Stimulated activated CD8-positive, alpha-beta memory T cell treated with anti-CD3 and anti-CD28 coated beads, Interleukin-7, amount 100 ng/mL, for 1 hour (primary cell): ENCODE measurements around the gene FOXO6.

Source experiments
- DNase-seq, 2 donors: peaks; one replicate each; pipeline ENCODE4 v3.0.0-alpha.2; 2020; ENCODE audit warnings: low read depth in 2 of 2

Gene FOXO6

DNA sequence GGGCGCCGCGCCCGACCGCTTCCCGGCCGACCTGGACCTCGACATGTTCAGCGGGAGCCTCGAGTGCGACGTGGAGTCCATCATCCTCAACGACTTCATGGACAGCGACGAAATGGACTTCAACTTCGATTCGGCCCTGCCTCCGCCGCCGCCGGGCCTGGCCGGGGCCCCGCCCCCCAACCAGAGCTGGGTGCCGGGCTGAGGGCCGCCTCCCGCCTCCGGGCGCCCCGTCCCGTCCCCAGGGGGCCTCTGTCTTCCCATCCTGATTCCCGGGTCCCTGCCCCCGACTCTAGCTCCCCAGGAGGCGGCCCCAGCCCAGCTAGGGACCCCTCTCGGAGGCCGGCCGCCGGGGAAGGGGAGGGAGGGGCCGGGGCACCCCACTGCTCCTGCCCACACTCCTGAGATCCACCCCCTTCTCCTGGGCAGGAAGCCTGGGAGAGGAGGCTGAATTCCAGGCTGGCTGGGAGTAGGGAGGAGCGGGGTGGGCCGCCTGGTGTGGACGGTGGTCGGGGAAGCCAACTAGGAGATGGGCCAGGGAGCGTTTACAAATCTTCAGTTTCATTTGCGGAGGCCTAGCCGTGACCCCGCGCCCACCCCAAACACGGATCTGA, 21.4 kb downstream of the FOXO6 start:
- DNase-seq, result no peak

DNA sequence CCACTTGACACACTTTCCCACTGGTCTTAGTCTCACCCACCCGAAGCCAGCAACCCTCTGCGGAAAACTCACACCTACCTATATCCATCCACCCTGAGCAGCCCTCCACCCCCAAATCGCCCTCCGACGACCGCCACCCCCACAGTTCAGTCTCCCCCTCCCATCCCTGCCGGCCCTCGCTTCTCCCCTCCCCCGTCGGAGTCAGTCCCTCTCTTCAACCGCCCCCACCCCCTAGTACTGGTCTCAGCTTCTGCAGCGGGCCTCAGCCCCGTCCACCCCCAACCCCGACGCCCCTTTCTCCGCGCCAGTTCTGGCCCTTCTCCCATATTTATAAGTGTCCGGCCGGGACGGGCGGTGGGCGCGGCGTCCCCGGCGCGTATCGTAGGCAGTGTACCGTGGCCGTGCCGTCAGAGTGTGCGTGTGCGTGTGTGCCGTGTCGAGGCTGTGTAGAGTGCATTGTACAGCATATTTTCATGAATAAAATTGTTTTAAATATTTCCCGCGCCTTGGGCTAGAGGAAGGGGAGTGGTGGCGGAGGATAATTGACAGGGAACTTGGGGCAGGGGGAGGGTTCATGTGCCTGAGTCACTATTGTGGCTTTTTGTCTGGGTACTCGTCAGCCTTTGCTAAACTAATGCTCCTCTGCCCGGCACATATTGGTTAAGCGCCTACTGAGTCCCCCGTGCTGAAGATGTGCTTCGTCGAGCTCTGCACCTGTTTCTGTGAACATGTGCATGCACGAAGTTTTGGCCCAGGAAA, 22.0 kb downstream of the FOXO6 start:
- no peak for DNase-seq

DNA sequence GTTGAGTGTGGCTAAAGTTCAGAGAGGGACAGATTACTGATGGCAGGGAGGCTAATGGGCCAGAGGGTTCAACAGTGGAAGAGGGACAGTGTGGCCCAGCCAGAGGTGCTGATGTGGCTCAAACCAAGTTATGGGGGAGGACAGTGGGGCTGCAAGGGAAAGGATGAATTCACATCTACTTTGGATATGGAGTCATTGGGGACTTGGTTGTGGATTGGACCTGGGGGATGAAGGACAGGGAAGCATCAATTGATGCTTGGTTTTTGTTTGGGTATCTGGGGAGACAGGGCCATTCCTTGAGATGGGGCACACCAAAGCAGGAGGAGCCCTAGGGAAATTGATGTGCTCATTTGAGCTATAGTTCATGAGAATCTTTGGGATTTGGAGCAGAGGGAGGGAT, 23.3 kb downstream of the FOXO6 start:
- DNase-seq, result no peak

DNA sequence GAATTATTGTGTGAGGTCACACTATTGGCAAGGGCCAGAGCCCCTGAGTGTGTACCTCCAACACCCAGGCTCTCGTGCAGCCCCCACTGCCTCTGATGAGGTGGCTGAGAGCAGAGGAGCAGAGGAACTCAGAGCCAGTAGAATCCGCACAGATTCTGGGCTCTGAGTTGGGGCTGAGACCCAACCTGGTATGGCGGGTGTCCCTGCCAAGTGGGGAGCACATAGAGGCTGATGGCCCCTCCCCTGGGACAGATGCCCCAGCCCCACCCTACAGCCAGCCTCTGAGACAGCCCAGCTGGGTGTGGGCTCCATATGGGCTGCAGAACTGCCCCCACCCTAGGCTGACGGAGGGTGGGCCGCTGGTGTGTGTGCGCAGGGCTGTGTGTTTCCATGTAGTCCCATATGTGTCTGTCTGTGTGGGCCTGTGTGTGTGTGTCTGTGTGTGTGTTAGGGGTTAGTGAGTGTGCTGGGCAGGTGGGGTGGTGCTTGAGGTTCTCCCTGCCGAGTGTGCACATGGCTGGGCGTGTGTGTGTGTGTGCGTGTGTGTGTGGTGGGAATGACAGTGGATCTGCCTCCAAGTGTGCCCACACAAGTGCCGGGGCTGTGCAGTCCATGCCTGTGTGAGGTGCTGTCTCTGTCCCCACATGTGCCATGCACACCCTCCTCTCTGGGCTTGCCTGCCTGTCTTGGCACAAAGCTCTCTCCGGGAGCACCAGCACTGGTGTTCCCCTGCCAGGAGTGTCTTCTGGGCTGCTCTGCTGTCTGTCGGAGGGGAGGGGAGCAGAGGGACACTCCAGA, 24.4 kb downstream of the FOXO6 start:
- no peak for DNase-seq

DNA sequence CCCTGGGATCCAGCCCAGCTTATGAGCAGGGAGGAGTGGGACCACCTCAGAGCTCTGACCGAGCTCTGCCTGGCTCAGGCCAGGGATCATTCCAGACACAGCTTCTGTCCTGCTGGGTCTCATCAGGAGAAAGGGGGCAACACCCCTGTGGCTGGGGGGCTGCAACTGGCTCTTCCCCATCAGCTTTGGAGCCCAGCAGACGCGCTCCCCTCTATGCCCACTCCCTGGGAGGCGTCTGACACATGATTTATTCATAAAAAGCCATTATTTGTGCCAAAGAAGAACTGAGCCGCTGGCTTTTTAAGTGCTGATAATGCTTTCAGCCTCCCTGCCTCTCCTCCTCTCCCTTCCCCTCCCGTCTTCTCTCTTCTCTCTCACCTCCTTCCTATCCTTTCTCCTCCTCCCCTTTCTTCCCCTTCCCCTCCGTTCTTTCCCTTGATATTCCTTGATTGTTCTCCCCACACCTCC, 25.0 kb downstream of the FOXO6 start:
- DNase-seq, result no peak

DNA sequence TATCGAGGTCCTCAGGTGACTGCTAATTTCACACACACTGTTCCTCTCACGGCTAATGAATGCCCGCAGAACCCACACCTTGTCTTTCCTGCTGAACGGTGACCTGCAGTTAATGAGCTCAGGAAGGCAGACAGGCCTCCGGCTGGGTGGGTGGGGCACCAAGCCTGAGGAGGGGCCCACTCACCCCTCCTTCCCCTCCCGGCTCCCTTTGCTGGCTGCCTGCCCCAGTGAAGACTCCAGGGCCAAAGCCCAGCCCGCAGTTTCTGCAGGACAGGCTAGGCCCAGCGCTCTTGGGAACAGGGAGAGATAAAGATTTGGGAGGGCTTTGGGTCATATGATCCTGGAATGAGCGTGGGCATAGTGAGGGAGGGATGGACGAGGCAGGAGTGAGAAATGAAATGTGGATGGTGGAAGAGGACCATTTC, 26.4 kb downstream of the FOXO6 start:
- DNase-seq, result no peak

DNA sequence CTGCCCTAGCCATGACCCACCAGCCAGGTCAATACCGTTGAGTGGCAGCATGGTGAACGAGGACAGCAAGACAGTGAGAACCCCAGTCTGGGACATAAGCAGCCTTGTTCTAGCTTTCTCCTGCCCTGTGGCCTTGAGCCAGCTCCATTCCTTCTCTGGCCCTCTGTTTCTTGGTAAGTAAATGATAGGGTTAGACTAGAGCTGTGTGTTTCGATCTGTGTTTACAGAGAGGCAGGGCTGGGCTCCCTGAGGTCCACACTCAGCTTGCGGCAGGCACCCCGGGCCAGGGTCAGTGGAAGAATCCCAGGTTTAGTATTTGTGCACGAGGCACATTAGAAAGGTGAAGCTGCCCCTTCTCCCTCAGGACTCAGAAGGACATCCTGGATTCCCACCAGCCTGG, 27.3 kb downstream of the FOXO6 start:
- no peak for DNase-seq

DNA sequence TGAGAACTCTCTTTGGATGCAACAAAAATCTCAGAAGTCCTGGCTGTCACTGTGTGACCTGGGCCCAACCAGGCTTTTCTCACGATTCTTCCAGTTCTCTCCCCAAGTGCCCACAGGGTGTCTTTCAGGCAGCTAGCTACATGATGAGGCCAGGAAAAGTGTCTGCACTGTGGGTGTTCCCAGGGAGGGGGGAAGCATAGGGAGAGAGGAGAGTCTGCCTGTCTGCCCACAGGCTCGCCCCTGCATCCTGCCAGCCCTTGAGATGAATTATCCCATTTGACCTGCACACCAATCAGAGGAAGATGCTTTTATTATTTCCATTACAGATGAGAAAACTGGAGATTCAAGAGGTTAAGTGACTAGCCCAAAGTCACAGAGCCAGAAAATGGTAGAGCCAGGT, 27.8 kb downstream of the FOXO6 start:
- DNase-seq, result no peak

DNA sequence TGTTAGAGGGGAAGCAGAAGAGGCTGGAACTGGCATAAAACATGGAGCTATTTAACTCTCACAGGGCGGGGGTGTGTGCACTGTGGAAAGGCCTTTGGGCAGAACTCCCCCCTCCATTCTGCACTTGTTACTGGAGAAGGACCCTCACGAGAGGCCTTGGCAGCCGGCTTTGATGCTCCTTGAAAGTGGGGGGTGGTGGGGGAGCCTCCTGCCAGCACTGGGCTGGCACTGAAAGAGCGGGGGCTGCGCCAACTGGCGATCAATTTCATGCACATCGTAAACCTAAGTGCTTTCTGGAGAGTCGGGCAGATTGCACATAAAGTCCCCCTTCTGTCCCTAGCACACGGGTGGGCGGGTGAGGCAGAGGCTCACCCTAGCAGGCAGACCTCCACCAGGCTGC, 28.9 kb downstream of the FOXO6 start:
- no peak for DNase-seq

DNA sequence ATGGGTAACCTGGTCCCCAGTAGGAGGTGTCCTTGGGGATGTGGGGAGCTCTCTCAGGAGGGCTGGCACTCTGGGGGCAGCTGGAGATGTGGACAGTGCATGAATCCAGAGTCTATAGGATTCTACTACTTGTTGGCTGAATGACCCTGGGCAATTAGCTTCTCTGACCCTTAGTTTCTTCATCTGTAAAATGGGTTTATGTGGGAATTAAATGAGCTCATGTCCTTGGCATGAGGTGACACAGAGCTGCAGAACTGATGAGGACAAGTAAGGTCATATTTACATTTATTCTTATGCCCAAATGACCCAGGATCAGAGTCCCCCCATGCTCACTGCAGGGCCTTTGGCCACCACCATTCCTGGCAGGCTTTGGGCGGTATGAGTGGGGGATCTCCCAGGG, 29.3 kb downstream of the FOXO6 start:
- DNase-seq, result no peak

DNA sequence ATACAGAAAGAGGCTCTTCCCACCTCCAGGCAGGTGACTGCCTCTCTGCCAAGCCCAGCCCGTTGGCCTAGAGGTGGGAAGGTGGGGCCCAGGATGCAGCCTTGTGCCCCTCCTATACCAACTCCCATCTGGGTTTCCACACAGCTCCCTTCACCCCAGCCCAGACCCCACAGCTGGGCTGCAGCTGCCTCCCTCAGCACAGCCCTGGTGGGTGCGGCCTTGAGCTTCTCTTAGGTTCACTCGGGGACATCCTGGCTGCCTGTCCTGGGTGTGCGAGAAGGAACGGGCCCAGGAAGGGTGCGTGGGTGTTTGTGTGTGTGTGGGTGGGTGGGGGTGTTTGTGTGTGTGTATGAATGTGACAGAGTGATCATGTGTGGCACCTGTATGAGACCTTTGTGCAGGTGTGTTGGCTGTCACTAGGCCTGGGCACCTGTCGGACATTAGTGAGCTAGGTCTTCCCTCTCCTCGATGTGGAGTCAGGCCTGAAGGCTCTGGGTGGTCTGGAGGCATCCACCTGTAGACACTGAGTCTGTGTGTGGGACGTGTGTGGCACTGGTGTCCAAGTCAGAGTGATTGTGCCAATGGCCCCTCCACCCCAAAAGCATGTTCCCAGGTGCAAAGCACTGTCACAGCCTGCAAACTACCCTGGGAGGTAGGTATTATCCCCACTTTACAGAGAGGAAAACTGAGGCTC, 30.7 kb downstream of the FOXO6 start:
- no peak for DNase-seq

DNA sequence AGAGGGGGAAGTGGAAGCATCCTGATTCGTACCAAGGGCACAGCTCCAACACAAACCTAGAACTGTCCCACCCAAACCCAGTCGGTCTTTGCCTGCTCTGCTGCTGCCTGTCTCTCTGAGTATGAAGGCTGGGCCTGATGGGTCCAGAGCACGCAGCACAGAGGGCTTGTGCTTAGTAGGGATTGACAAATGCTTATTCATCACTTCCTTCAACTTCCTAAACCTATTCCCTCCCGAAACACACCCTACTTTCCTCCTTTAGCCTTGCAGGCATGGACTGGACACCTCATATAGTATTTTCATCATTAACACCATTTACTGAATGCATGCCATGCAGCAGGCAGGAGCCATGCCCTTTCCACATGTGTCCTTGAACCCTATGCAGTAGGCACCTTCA, 31.3 kb downstream of the FOXO6 start:
- DNase-seq, result no peak

DNA sequence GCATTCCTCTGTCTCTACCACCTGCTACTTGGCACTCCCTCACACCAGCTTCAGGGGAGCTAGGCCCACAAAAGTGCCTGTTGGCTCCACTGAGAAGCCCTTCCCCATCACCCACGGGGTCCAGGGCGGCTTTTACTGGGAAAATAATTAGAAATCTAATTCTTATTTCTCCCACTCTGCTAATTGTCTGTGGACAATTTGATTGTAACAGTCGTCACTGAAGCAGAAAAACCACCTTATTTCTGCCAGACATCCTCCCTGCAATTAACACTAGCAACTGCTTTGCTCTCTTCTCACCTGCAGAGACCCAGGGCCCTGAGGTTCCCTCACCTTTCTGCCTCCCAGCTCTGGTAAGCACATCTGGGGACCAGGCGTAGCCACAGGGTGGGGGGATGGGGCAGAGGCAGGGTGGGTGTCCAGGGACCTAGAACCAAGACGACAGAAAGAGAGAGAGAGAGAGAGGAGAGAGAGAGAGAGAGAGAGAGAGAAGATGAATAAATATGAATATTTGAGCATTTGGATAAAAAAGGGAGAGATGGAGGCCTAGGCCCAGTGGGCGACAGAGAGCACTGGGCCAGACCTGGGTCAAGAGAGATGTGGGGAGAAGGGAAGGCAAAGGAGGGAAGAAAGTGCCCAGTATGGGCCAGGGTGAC, 32.6 kb downstream of the FOXO6 start:
- no peak for DNase-seq

DNA sequence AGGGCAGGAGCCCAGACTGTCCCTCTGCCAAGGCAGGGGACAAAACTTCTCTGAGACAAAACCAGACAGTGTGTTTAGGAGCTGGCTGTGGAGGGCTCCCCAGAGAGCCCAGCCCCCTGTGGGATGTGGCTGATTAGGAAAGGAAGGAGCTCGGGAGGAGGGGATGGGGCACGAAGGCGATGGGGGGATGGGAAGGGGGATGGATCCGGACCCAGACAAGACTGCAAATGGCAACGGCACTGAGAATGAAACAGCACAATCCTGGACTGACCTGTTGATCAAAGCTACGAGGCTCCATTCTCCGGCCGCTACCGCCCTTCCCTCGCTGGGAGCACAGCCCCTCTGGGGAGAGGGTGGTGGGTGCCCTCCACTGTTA, 33.1 kb downstream of the FOXO6 start:
- DNase-seq, result no peak

DNA sequence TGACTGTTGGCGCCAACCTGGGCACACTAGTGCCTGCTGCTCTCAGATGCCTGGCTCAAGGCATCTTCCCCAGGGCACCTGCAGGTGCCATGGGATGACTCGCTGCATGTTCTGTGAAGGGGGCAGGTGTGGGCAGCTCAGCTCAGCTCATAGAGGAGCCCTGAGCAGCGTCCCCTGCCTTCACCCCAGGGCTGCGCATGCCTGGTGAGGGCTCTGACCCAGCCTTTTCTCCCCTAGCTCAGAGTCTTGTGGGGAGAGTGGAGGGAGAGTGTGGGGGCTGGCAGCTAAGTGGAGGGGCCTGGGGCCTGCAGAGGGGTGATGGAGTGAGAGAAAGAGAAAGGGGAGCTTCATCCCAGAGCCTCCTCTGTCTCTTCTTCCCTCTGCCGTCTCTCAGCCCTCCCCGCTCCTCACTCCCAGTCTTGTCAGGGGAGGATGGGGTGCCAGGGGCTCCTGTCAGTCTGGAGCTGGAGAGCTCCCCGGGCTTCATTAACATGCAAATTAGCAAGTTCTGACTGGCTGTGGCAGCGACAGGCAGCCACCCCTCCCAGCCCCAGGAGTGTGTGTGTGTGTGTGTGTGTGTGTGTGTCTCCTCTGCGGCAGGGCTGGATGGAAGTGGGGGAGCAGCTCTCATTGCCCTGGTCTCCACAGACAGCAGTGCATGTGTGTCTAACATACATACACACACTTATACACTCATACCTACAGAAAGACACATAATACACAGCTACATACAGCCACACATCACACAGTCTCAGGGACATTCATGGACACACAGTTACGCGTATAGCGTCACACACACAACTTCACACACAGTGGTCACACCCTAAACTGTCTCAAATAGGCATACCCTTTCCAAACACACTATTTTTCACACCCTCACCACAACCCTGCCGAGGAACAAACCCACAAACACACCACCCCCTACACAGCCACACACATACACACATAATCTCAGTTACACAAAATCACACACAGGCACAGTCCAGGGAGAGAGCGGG, 34.0 kb downstream of the FOXO6 start:
- no peak for DNase-seq

DNA sequence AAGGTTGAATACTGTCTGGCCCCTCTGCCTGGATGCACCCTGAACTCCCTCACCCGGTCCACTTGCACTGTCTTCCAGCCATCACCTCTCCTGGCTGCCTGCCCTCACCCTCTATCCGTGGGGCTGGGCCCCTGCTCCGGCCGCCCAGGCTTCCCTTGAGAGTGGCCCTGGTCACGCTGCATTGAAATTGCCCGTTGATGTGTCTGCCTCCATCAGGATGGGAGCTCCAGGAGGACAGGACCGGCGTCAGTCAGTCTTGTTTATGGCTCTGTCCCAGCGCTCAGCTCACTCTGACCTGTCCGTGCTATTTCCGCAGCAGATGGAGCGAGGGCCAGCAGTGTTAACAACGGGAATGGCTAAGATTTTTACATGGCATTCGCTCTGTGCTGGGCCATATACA, 34.9 kb downstream of the FOXO6 start:
- DNase-seq, result no peak

DNA sequence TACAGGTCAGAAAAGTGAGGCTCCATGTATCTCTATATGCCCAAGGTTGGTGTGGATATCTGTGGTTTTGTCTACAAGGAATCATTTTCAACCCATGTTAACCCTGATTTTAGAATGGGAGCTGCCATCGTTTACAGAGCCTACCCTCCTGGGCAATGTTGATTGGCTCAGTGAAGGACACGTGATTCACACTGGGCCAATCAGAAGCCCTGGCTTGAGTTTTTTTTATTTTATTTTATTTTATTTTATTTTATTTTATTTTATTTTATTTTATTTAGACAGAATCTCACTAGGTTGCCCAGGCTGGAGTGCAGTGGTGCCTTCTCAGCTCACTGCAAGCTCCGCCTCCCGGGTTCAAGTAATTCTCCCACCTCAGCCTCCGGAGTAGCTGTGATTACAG, 35.8 kb downstream of the FOXO6 start:
- no peak for DNase-seq

DNA sequence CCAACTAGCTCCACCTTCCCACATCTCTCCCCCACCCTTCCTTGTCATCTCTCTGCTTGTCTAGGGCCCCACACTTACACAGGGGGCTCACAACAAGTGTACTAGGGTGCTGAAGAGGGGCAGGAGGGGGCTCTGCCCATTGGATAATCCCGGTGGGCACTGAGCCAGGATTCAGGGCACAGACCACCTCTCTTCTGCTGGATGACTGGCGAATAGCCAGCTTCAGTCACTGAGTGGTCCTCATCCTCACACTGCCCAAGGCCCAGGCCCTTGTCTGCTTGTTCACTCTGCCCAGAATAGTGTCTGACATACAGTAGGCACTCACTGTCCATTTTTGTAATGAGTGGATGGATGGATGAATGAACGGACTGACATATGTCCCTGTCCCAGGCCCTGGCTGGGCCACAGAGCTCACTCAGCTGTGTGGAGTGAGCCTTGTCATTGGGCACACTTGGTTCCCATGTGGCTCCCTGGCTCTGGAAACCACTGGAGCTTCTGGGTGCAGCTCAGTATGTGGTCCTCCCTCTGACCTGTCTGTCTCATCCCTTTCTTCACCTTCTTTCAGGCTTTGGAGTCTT, 36.6 kb downstream of the FOXO6 start:
- DNase-seq, result no peak

DNA sequence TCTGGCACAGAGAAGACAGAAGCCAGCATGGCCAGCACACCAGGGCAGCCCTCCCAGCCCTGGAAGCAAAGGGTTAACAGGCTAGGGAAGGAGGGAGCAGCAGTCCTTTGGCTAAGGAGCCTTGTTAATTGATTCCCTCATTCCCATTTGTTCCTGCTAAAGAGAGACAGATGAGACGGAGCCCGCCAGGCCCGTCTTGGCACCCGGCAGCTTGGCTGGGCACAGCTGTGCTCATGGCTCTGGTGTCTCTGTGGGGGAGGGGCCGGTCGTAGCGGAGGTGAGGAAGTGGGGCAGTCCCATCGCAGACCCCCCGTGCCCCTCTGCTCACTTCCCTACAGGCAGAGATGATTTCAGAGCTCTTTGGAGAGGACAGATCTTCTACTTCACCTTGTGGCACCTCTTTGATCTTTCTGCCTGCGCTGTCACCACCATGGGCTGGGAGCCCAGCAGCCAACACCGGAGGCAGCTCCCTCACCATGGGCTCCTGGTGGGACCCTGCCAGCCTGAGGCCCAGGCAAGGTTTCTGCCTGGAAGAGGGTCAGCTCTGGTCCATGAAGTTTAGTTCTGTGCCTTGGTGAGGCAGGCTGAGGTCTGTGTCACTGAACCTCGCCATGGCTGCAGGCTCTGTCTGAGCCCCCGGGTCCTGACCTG, 38.0 kb downstream of the FOXO6 start:
- DNase-seq, result no peak

DNA sequence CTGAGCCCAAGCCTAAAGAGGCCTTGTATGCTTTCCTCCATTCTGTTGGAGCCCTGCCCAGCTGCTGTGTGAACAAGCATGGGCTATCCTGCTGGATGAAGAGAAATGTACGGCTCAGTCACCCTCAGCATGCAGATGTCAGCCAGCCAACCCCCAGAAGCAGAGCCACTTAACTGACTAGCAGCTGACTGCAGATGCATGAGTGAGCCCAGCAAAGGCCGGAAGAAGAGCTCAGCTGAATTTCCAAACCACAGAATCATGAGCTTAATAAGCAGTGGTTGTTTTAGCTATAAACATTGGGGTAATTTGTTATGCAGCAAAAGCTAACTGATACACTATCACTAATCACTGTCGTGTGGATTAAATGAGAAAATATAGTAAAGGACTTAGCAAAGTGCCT, 39.0 kb downstream of the FOXO6 start:
- DNase-seq, result no peak
